Panc1 (cell line): ENCODE results near the gene PTPRK.

Source experiments
- CTCF ChIP-seq: fragments of 450-650 bp; IDR thresholded peaks from 2 replicates; pipeline ENCODE4 v1.5.1; 2017; ENCODE audit warnings: mild to moderate bottlenecking
- POLR2AphosphoS5 ChIP-seq: IDR thresholded peaks from 2 replicates; pipeline ENCODE4 v1.6.1; 2012; ENCODE audit warnings: mild to moderate bottlenecking, low read depth, low read length, moderate library complexity
- REST ChIP-seq, 2 experiments: IDR thresholded peaks; 2 replicates each; pipeline ENCODE4 v1.6.1; 2011 to 2012; ENCODE audit warnings: low read depth in 2 of 2, control low read depth in 1 of 2, low read length in 1 of 2, mild to moderate bottlenecking in 1 of 2, moderate library complexity in 1 of 2; ENCODE audit not compliant: insufficient read depth in 1 of 2
- SIN3A ChIP-seq: IDR thresholded peaks from 2 replicates; pipeline ENCODE4 v1.6.1; 2012; ENCODE audit warnings: low read depth, mild to moderate bottlenecking, low read length, moderate library complexity, borderline replicate concordance; ENCODE audit not compliant: insufficient read depth
- TCF7L2 ChIP-seq: IDR thresholded peaks from 2 replicates; pipeline ENCODE4 v1.6.1; 2011; ENCODE audit warnings: mild to moderate bottlenecking, low read depth, low read length, inconsistent platforms

- TF ChIP-seq CTCF (no peak), POLR2AphosphoS5 (no peak), TCF7L2 (no peak), SIN3A (no peak), REST (IDR thresholded peaks at IDR 0.05; ENCODE audit: insufficient read depth in 1 of 2, low read depth in 2 of 2, low read length in 1 of 2) (no peak)
Measured at GRCh38 chr6:128280960-128281359, 239.4 kb downstream of the PTPRK start.
